ENCODE data around the gene MBD1.

- no peak for TF ChIP-seq CTCF (IDR thresholded peaks at IDR 0.05)
- no peak for TF ChIP-seq POLR2A (IDR thresholded peaks at IDR 0.05)
These were observed 32.6 kb upstream of the MBD1 start for GRCh38 chr18:50313873-50314460.
